Cardiac fibroblast (primary cell): ENCODE results near the gene CNR2.

Experiments
- DNase-seq, 2 donors: peaks; one replicate each; pipeline versions ENCODE4 v3.0.0 to v3.0.0-alpha.2; 2010; ENCODE audit warnings: low read depth in 2 of 2
- H3K4me3 ChIP-seq, 2 donors: replicated peaks in 1 of 2; 1 replicate in 1 of 2; 2 replicates in 1 of 2; pipeline ENCODE4 v1.5.1; 2011; ENCODE audit warnings: low read depth in 2 of 2, low read length in 2 of 2, mild to moderate bottlenecking in 2 of 2, moderate library complexity in 1 of 2
- TF ChIP-seq, protein P1 (sequence below): IDR thresholded peaks from one replicate; pipeline ENCODE4 v1.5.1; 2011; ENCODE audit warnings: low read depth, mild to moderate bottlenecking, low read length, inconsistent platforms

CNR2 gene

DNA sequence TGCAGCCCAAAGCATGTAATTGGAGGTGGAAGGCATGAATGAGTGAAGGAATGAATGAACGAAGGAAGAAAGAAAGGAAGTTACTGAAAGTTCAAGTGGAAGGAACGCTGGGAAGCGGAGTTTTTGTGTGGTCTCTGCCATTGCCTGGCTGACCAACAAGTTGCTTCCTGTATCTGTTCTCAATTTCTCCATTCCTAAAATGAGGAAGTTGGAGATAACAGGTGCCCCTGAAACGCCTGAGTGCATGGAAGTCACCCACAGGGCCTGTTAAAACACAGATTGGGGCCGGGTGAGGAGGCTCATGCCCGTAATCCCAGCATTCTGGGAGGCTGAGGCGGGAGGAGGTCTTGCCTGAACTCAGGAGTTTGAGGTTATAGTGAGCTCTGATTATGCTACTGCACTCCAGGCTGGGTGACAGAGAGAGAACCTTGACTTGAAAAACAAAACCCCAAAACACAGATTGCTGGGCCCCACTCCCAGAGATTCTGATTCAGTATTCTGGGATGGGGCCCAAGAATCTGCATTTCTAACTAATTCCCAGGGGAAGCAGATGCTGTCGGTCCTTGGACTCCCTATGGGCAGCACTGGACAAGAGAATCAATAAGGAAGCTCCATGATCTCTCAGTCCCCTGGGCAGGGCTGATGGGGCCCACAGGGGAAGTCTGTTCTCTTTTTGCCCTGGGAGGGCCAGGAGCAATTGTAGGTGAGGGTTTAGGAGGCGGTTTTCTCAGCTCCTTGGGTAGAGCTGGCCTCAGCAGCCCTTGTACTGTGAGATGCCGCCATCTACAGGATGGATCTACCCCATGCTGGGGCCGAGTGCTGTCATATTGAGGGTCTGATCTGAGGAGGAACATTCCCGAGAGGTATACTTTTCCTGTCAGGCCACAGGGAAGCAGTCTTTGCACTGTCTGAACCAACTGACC is 3.3 kb upstream of the CNR2 start:
- no peak overlapping the region for H3K4me3 ChIP-seq
- TF ChIP-seq, protein P1, sequence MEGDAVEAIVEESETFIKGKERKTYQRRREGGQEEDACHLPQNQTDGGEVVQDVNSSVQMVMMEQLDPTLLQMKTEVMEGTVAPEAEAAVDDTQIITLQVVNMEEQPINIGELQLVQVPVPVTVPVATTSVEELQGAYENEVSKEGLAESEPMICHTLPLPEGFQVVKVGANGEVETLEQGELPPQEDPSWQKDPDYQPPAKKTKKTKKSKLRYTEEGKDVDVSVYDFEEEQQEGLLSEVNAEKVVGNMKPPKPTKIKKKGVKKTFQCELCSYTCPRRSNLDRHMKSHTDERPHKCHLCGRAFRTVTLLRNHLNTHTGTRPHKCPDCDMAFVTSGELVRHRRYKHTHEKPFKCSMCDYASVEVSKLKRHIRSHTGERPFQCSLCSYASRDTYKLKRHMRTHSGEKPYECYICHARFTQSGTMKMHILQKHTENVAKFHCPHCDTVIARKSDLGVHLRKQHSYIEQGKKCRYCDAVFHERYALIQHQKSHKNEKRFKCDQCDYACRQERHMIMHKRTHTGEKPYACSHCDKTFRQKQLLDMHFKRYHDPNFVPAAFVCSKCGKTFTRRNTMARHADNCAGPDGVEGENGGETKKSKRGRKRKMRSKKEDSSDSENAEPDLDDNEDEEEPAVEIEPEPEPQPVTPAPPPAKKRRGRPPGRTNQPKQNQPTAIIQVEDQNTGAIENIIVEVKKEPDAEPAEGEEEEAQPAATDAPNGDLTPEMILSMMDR, result peak; percentile 67
- peak; percentile 67 to 77 for DNase-seq

DNA sequence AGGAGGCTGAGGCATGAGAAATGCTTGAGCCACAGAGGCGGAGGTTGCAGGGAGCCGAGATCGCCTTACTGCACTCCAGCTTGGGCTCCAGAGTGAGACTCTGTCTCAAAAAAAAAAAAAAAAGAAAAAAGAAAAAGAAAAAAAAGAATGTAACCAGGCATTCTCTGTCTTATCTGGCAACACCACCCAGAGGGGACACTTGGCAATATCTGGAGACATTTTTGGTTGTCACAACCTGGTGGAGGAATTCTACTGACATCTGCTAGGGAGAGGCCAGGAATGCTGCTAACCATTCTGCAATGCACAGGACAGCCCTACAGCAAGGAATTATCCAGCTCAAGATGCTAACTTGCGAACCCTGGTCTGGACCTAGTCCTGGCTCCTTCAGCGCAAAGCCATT is 2.3 kb upstream of the CNR2 start:
- no peak for DNase-seq
- TF ChIP-seq, protein P1, result no peak
- no peak overlapping the region for H3K4me3 ChIP-seq

DNA sequence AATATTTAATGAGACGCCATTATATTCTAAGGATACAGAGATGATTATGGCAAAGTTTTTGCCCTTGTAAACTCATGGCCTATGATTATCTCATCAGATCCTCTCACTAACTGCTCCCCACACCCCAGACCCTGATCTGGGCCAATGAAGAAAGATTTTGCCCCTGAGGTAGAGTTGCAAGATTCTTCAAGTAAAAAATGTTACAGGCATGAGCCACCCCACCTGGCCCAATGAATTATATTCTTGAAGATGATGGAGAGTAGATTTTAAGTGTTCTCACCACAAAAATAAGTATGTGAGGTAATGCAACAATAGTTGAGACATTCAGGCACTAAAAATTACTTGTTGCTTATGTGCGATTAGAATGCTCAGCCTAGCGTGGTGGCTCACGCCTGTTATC is 1.8 kb upstream of the CNR2 start:
- no peak for DNase-seq
- H3K4me3 ChIP-seq, result no peak overlapping the region
- TF ChIP-seq, protein P1, result no peak

DNA sequence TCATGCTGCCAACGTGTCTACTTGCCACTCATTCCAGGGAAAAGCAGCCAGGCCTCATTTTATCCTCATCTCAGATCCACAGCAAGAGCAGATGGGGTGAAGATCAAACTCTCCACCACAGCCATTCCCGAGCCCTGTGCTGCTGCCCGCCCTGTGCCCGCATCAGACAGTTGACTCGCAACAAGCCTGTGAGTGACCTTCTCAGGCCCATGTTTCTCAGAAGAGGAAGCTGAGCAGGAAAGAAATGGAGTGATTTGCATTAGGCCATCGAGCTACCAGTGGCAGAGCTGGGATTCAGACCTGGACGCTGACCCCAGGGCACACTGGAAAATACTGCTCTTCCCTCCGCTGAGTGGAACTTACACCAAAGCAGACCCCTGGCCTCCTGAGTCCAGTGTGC is 1.2 kb downstream of the CNR2 start:
- TF ChIP-seq, protein P1, result no peak
- no peak for DNase-seq
- H3K4me3 ChIP-seq, result no peak overlapping the region

DNA sequence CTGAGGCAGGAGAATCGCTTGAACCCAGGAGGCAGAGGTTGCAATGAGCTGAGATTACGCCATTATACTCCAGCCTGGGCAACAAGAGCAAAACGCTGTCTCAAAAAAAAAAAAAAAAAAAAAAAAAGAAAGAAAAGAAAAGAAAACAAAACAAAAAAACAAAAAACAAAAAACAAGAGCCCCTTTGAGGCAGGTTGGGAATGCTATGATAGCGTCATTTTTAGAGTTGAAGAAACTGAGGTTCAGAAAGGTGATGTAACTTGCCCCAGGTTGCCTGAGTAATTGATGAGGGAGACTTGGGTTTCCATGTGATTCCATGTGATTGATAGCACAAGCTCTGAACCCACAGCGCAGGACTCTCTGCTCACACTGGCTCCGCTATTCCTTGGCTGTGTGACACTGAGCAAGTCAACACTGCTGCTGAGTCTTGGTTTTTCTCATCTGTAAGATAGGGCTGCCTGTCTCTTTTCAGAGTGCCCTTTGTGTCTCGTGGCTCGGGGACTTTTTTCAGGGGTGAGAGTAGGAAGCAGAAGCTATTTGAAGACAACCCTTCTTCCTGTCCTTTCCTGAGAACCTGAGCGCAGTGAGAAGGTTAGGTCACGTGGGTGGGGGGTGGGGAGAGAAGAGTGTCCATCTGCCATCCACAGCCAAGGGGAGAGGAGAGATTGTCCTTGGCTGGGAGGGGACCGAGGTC is 2.5 kb downstream of the CNR2 start:
- H3K4me3 ChIP-seq, result no peak overlapping the region
- TF ChIP-seq, protein P1, result no peak
- no peak for DNase-seq

DNA sequence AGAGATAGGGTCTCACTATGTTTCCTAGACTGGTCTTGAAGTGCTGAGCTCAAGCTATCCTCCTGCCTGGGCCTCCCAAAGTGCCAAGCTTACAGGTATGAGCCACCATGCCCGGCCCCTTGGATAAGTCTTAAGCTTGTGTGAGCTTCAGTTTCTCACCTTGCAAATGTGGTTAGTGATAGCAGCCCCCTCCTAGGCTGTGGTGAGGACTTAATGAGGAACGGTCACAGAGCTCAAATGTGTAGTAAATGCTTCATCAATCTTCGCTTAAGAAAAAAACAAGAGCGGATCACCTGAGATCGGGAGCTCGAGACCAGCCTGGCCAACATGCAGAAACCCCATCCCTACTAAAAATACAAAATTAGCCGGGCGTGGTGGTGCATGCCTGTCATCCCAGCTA is 3.0 kb downstream of the CNR2 start:
- DNase-seq, result no peak
- H3K4me3 ChIP-seq, result no peak overlapping the region
- TF ChIP-seq, protein P1, result no peak
